ENCODE data around the gene RTTN.

DNA sequence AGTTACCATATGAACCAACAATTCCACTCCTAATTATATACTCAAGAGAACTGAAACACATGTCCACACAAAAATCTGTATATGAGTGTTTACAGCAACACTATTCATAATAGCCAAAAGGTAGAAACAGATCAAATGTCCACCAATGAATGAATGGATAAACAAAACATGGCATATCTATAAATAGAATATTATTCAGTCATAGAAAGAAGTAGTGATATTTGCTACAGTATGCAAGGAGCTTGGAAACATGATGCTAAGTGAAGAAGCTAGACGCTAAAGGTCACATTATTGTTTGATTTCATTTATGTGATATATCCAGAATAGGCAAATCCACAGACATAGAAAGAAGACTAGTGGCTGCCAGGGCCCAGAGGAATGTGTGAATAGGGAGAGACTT, 92.0 kb downstream of the RTTN start:
- TF ChIP-seq, protein P1, sequence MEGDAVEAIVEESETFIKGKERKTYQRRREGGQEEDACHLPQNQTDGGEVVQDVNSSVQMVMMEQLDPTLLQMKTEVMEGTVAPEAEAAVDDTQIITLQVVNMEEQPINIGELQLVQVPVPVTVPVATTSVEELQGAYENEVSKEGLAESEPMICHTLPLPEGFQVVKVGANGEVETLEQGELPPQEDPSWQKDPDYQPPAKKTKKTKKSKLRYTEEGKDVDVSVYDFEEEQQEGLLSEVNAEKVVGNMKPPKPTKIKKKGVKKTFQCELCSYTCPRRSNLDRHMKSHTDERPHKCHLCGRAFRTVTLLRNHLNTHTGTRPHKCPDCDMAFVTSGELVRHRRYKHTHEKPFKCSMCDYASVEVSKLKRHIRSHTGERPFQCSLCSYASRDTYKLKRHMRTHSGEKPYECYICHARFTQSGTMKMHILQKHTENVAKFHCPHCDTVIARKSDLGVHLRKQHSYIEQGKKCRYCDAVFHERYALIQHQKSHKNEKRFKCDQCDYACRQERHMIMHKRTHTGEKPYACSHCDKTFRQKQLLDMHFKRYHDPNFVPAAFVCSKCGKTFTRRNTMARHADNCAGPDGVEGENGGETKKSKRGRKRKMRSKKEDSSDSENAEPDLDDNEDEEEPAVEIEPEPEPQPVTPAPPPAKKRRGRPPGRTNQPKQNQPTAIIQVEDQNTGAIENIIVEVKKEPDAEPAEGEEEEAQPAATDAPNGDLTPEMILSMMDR (IDR thresholded peaks at IDR 0.05) = no peak
- TF ChIP-seq EP300 (IDR thresholded peaks at IDR 0.05) (no peak), POLR2A (IDR thresholded peaks at IDR 0.05; ENCODE audit: low read length) (no peak), ZNF302 (CRISPR knock-in tag; IDR thresholded peaks at IDR 0.05) (no peak)

Measured in A549 (cell line).